GM18511 (cell line): Measurements from ENCODE around the gene SSH3.
A peak's percentile ranks its signal among the peaks of the same experiment; 100 is the strongest.
"Not testable (repeated sequence)": the region's sequence is repeated elsewhere in the genome, so short reads cannot be mapped to it uniquely, and the experiment has no call there.

Source experiments
- ATAC-seq: cut with Tn5 transposase; IDR thresholded peaks from one replicate; pipeline ENCODE4 v1.9.1; 2021; ENCODE audit warnings: mild to moderate bottlenecking, moderate library complexity; ENCODE audit not compliant: unreplicated experiment

SSH3 gene, protein sequence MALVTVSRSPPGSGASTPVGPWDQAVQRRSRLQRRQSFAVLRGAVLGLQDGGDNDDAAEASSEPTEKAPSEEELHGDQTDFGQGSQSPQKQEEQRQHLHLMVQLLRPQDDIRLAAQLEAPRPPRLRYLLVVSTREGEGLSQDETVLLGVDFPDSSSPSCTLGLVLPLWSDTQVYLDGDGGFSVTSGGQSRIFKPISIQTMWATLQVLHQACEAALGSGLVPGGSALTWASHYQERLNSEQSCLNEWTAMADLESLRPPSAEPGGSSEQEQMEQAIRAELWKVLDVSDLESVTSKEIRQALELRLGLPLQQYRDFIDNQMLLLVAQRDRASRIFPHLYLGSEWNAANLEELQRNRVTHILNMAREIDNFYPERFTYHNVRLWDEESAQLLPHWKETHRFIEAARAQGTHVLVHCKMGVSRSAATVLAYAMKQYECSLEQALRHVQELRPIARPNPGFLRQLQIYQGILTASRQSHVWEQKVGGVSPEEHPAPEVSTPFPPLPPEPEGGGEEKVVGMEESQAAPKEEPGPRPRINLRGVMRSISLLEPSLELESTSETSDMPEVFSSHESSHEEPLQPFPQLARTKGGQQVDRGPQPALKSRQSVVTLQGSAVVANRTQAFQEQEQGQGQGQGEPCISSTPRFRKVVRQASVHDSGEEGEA

DNA sequence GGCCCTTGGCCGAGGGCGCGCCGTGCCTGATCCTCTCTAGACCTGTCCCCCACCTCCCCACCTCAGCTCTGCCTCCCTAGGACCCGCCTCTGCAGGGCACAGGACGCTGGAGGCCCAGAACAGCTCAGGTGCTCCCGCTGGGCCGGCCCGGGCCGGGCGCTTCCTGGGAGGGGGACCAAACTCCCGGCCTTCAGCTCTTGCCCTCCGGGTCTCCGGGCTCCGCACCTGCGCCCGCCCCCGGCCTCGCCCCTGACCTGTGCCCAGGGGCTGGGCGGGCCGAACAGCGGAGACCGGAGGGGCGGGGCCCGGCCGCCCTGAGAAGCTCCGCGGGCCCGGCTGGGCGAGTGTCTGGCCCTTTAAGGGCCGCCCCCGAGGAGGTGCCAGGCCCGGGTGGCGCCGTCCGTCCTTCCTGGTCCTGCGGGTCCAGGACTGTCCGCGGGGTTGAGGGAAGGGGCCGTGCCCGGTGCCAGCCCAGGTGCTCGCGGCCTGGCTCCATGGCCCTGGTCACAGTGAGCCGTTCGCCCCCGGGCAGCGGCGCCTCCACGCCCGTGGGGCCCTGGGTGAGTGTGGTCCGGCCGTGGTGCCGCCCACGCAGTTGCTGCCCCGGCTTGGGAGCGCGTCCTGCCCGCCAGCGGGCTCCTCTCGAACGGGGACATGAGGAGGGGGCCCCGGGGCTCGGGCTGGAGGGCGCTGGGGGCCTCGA is at the start of gene SSH3:
Gene SSH3, plus strand, starts transcription at position 399 of the 703 bp plus-strand sequence. Its CDS starts 96 bp downstream, at position 495.
- no peak for ATAC-seq

DNA sequence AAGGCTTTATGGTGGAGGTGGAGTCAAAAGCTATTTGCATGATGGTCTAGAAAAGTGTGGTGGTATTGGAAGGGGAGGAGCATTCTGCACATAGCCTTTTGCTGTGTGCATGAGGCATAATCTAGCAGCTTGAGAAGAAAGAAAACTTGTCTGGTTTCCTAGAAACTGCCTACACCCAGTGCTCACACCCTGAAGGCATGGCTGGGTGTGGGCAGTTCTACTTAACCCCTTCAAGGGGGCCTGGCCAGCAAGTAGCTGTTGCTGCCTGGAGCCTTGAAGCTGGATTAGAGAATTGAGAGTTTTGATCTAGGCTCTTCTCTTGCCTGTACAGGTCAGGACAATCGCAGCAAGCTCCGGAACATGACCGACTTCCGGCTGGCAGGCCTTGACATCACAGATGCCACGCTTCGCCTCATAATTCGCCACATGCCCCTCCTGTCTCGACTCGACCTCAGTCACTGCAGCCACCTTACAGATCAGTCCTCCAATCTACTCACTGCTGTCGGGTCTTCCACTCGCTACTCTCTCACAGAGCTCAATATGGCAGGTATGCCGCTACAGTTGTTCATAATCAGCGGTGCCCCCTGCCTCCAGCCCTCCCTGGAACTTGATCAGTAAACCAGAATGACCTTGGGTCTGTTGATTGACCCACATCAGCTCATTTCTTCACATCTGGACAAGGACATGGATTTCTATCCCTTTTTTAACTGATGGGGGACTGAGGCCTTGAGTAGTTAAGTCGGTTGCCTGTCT is 49.3 kb upstream of the SSH3 start:
- ATAC-seq, result no peak

DNA sequence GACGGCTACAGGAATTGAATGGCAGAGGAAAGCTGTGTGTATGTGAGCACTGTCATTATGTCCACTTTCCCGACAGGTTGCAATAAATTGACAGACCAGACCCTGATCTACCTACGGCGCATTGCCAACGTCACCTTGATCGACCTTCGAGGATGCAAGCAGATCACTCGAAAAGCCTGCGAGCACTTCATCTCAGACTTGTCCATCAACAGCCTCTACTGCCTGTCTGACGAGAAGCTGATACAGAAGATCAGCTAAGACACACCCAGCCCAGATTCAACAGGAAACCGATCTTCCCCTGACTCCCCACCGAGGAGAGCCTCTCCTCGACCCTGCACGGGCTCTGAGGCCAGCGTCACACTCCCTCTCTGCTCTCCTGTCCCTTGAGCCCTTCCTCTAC is 48.5 kb upstream of the SSH3 start:
- no peak for ATAC-seq

DNA sequence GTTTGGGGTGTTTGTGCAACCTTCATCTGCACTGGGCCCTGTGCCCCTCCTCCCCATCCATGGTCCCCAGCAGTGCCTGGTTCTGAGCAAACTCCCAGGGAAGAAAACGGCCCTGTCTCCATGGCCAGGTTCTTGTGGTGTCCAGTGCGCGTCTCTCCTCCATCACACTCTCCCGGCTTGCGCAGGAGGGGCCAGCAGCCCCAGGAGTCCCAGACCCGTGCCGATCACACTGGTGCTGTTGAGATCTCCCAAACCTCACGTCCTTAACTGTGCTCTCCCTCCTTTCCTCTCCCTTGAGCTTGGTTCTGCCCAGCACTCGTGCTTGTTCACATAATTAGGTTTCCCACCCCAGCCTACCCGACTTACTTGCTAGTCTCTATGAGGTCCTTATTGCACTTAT is 48.0 kb upstream of the SSH3 start:
- ATAC-seq, result no peak

DNA sequence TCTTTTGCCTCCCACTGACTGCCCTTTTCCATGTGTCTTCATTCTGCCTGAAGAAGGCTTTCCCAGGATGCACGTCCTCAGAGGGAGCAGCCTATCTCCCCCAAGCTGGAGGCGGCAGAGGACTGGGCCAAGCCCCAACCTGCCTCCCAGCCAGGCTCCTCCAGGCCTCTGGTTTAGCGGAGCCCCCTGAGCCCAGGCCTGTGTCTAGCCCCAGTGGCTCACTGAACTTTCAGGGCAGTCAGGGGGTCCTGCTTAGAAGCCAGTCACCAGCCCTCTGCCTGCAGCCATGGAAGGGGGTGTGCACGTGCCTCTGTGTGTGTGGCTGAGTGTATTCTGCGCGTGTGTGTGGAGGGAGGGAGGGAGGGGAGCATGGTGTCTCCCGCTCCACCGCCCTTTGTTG is 47.5 kb upstream of the SSH3 start:
- ATAC-seq, result no peak

DNA sequence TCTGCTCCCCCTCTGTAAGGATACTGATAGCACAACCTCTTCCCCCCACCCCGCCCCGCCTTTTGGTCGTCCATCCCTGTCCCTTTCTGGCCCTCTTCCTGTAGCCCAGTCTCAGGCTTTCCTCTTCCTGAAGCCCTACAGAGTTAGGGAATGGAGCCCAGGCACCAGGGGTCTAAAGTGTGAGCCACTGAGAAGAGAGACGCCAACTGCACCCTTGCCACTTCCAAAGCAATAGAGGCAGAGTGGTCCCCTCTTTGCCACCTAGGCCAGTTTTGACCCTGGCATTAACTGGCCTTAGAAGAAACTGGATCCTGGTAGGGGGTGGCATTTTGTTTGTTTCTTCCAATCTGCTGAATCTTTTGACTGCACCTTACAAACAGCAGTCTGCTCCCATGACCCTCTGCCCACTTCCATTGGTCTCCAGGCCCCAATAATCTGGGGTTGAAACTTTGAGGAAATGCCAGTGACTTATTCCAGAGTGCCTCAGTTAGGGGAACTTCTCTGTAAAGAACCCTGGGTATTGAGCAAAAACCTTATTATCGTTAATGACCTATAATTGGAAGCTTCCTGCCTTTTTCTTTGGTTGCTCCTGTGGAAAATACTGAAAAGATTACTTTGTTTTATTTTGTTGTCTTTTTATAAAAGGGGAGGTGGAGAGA is 46.7 kb upstream of the SSH3 start:
- ATAC-seq, result no peak

DNA sequence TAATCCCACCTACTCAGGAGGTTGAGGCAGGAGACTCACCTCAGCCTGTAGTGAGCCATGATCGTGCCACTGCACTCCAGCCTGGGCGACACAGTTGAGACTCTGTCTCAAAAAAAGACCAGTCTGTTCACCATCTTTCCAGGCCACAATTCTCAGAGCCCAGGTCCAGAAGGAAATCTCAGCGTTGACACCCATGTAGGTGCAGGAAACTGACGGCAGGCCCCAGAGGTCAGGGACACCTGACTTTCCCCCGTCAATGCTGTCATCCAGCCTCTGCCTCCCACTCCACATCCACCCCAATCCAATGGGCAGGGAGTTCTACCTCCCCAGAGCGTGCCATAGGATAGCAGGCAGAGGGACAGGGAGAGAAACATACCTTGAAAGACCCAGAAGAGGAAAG is 42.9 kb upstream of the SSH3 start:
- no peak for ATAC-seq

DNA sequence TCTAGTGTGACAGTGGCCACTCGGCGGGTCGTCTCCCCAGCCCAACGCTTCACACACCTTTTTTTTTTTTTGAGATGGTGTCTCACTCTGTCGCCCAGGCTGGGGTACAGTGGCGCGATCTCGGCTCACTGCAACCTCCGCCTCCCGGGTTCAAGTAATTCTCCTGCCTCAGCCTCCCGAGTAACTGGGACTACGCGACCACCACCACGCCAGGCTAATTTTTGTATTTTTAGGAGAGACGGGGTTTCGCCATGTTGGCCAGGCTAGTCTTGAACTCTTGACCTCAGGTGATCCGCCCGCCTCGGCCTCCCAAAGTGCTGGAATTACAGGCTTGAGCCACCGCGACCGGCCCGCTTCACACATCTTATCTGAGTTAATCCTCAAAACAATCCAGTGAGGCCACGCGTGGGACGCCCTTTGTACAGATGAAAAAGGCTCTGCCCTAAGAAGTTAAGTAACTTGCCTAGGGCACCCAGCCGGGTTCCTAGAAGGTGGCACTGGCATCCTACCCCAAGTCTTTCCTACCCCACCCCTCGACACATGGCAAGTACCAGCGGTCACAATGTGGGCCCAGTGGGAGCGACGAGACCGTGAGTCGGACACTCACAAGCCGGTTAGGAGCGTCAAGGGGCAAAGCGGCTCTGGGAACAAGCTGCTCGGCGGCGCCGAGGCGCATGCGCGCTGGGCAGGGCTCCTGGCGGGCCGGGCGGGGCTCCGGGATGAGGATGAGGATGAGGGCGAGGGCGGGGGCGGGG is 42.3 kb upstream of the SSH3 start:
- ATAC-seq, result not testable (repeated sequence)

DNA sequence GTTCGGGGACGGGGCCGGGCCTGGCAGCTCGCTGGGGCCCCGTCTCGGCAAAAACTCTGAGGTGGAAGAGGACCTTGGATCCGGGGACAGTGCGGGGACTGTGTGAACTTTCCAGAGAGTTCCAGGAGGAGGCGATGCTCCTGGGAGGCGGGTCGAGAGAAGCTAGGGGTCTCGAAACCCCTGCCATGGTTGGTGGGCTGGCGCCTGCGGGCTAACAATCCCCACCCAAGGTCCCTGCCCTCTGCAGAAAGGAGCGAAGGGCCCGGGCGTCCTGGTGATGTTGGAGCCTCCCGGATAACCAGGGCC is 41.7 kb upstream of the SSH3 start:
- ATAC-seq, result no peak

DNA sequence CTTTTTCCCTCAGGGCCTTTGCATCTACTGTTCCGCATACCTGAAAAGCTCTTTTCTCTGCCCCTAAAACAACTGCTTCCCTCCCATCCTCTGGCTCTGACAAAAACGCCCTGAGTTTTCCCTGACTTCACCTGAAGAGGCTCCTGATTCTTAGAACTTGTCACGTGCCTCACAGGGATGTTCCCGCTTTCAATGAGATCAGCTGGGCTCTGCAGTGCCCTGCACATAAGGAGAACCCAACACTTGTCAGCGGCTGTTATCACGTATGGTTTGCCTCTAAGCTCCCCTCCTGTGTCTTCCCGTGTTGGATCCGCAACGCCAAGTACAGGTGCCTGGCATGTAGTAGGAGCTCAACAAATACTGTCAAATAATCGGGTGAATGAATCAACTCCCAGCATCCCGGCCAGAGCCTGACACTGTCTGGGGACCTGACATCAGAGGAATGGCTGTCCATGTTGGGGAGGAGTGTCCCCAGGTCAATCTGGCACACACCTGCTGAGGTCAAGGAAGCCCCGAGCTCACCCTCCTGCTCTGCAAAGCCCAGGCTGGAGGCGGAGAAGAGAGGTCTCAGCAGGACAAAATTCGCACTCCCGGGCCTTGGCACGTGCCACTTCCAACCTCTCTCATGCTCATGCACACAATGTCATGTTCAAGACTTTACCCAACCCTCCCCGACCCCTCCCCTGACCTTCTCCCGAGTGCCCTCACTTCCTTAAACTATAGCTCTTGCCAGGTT is 41.2 kb upstream of the SSH3 start:
- ATAC-seq, result no peak

DNA sequence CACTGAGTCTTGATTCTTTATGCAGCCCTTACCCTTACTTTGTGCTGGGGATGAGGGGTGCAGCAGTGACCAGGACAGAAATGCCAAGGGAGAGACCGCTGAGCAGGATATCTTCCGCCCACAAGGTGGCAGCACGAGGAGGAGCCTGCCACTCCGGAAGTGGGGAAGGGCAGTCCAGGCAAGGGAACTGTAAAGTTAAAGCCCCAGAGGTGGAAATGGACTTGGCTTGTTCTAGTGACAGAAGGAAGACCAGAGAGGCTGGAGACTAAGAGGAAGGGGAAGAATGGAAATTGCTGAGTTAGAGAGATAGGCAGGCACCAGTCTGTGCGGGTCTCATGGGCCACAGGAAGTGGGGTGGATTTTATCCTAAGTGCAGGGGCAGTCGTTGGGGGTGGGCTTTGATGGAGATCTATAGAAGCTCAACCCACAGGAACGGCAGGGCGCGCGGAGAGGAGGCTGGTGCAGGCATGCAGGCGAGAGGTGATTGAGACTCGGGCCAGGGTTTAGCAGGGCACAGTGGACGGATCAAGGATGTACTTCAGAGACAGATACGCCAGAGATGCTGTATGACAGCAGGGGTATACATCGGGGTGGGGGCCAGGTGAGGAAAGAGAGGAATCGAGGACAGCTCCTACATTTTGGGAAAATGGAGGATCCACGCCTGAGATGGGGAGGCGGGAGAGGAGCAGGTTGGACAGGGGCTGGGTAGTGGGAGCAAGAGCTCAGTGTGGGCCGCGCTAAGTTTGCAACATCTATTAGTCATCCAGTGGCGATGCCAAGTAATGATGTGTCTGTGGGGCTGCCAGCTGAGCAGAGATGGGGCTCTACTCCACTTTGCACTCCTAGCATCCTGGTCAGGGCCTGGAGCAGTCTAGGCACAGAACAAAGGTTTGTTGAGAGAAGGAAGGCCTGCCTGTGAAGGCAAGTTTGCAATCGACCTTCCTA is 40.3 kb upstream of the SSH3 start:
- peak; percentile 44 for ATAC-seq

DNA sequence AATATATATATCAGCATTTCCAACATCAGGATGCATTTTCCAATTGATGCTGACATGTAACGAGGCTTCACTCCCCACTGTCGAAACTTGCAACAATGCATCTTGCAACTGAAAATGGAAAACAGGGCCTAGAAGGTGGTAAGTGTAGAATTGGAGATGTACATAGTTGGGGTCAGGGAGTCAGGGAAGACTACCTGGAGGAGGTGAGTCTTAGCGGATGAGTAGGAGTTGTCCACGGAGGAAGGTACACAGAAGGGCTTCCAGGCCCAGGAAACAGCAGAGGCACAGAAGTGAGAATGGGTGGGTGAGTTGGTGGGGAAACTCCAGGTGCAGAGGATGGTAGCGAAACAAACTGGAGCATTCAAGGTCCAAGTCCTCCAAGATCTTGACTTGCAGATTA is 39.1 kb upstream of the SSH3 start:
- ATAC-seq, result no peak

DNA sequence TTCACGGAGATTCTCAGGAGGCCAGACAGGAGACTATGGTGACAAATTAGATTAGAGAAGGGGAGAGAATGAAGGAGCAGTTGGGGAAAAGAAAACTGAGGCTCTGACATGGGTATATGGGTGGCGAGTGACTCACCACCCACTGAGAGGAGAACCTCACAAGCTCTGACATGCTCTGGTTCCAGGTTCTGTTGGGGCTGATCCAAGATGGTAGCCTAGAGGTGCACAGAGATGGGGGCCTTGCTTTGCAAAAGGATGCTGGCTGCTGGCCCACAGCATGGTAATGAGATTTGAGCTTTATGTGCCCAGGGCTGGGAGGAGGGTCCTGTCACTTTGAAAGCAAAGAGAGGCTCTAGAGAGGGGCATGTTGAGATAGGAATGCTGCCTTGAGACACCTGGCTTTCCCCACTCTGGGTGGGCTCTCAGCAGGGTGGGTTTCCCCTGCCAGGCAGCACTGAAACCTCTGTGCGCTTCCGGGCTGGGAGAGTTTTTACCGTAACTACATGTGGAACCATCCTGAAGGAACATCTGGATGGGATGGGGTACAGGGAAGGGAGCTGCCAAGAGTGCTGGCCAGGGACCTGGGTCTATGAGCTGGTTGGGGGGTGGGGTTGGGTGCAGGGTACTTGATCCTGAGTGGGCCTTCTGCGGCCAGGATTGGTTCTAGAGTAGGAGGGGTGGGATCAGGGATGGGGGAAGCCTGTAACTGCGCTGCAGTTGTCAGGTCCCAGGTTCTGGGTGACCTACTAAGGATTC is 38.3 kb upstream of the SSH3 start:
- ATAC-seq, result no peak

DNA sequence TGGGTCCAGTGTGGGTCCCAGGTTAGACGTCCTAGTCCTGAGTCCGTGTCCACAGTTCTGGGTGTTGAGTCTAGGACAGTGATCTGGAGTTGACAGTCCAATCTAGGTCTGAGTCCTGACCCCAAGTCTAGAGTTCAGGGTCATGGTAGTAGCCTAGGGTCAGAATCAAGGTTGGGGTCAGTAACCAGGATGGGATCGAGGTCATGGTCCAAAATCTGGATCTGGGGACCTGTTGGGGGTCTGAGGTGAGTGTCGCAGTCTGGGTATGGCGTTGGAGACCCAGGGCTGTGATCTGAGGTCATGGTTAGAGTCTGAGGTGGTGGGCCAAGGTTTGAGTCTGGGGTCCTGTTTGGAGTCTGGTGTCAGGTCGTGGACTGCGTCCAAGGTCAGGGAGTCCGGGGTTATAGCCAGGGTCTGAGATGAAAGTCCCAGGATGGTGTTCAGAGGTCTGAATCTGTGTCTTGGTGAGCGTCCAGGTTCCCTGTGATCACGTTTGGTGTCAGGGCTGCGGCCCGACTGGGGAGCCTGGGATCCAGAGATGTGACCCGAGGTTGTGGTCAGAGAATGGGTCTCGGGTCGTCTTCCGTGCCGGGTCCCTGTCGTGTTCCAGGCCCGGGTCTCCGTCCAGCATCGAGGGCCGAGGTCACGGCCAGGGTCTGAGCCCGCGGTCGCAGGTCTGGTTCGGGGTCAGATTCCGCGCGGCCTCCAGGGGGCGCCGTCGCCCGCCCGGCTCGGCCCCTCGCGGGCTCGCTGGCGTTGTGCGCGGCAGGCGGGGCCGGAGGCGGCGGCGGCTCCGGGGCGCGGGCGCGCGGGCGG is 37.5 kb upstream of the SSH3 start:
- peak; percentile 39 for ATAC-seq

DNA sequence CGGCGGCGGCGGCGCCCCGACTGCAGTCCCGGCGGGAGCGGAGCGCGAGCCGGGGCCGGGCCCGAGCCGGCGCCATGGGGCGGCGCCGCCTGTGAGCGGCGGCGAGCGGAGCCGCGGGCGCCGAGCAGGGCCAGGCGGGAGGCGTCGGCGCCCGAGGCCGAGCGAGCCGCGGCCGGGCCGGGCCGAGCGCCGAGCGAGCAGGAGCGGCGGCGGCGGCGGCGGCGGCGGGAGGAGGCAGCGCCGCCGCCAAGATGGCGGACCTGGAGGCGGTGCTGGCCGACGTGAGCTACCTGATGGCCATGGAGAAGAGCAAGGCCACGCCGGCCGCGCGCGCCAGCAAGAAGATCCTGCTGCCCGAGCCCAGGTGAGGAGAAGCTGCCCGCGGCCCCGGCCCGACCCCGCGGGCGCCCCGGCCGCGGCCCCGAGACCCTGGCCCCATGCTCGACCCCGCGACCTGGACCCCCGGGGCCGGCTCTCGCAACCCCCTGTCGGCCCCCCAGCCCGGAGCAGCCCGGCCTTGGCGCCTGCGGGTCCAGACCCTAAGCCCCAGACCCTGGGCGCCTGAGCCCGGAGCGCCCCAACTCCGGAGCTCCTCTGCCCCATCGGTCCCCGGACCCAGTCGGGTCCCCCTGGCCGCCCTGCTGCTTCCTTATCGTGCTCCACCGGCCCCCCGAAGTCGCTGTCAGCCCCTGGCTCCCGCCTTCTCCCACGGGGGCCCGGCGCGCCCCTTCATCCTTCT is 36.7 kb upstream of the SSH3 start, which contains the start of gene GRK2:
Gene GRK2, plus strand, starts transcription at position 25 of the 739 bp plus-strand sequence. Its CDS starts 227 bp downstream, at position 252.
- ATAC-seq, result peak; percentile 8
